Large intestine (tissue), 3 donors: Measurements from ENCODE around the gene PDZD11. TPM values are rescaled to one million over a fixed set of nuclear protein-coding genes. Genes with fewer than 3 reads are reported as not detected.
"Not testable (repeated sequence)": the region's sequence is repeated elsewhere in the genome, so short reads cannot be mapped to it uniquely, and the experiment has no call there.

Source experiments
- DNase-seq, 2 donors: peaks; one replicate each; pipeline versions ENCODE4 v3.0.0 to v3.0.0-alpha.2; 2013
- H3K27ac ChIP-seq: one replicate; pipeline ENCODE4 v1.5.1; 2013; ENCODE audit warnings: low read length
- H3K27me3 ChIP-seq: 2 replicates; pipeline ENCODE4 v1.6.1; 2013; ENCODE audit warnings: low read length; ENCODE audit not compliant: control insufficient read depth, insufficient read depth
- H3K36me3 ChIP-seq: 2 replicates; pipeline ENCODE4 v1.6.1; 2013; ENCODE audit warnings: low read length; ENCODE audit not compliant: control insufficient read depth, insufficient read depth
- H3K4me1 ChIP-seq: one replicate; pipeline ENCODE4 v1.6.1; 2013; ENCODE audit warnings: low read length; ENCODE audit not compliant: control insufficient read depth, insufficient read depth
- H3K4me3 ChIP-seq: one replicate; pipeline ENCODE4 v1.5.1; 2013; ENCODE audit warnings: low read length
- H3K9me3 ChIP-seq: one replicate; pipeline ENCODE4 v1.6.1; 2013; ENCODE audit warnings: mild to moderate bottlenecking, low read depth, low read length, moderate library complexity; ENCODE audit not compliant: control insufficient read depth
- WGBS: methylation state at CpG from one replicate; pipeline ENCODE4 v1.1.5; 2013; ENCODE audit warnings: low lambda C conversion rate; ENCODE audit not compliant: insufficient coverage; 5-methylcytosine and 5-hydroxymethylcytosine counted together
- polyA plus RNA-seq: library from polyadenylated mRNA; unstranded; fragments of 120-200 nt; gene quantifications from one replicate; pipeline ENCODE4 v1.2.1, GENCODE V29; 2013

Gene PDZD11
- polyA plus RNA-seq, 1 donor = 48.6 TPM

- DNase-seq = peak; percentile 24 to 37
- no peak within 1 kb of the TSS for H3K4me3 ChIP-seq
- whole genome bisulfite sequencing = no CpG with 5 or more reads among the region's 4 CpGs
- H3K36me3 ChIP-seq = no peaks in the 10 kb centered on the region
- no peaks in the 10 kb centered on the region for H3K4me1 ChIP-seq
- no peaks in the 10 kb centered on the region for H3K27me3 ChIP-seq
- no peak within 1 kb of the TSS for H3K27ac ChIP-seq
- H3K9me3 ChIP-seq = no peaks in the 10 kb centered on the region
Observed at GRCh38 chrX:70260104-70260503, 29.6 kb downstream of the PDZD11 start, which contains the start of gene P2RY4. Gene P2RY4 (minus strand): TSS chrX:70260204. CDS start chrX:70259624, 580 bp downstream.

- H3K4me3 ChIP-seq = no peak overlapping the region
- H3K27me3 ChIP-seq = no peaks in the 10 kb centered on the region
- no peaks in the 10 kb centered on the region for H3K9me3 ChIP-seq
- no CpG with 5 or more reads among the region's 5 CpGs for WGBS
- DNase-seq = peak in 1 of 2 donors; percentile 30
- no peak overlapping the region for H3K27ac ChIP-seq
- H3K4me1 ChIP-seq = peaks cover 5% of the 10 kb centered on the region
- no peaks in the 10 kb centered on the region for H3K36me3 ChIP-seq
Observed at GRCh38 chrX:70257423-70258288, 32.1 kb downstream of the PDZD11 start.

- Histone ChIP-seq H3K4me1 (peaks cover 5% of the 10 kb centered on the region), H3K36me3 (no peaks in the 10 kb centered on the region), H3K4me3 (no peak overlapping the region), H3K9me3 (no peaks in the 10 kb centered on the region), H3K27ac (no peak overlapping the region), H3K27me3 (no peaks in the 10 kb centered on the region)
- no peak for DNase-seq
- WGBS = no CpG with 5 or more reads among the region's 2 CpGs
Observed at GRCh38 chrX:70255452-70255851, 34.3 kb downstream of the PDZD11 start.

GRCh38 chrX:70254909-70255308, 34.8 kb downstream of the PDZD11 start:
- no CpG with 5 or more reads among the region's 3 CpGs for WGBS
- Histone ChIP-seq H3K9me3 (no peaks in the 10 kb centered on the region), H3K4me3 (no peak overlapping the region), H3K27ac (peak overlapping the region; percentile 26), H3K27me3 (no peaks in the 10 kb centered on the region), H3K36me3 (no peaks in the 10 kb centered on the region), H3K4me1 (peaks cover 5% of the 10 kb centered on the region)
- peak; percentile 12 to 63 for DNase-seq

- WGBS = no CpG with 5 or more reads among the region's 1 CpG
- Histone ChIP-seq H3K4me3 (no peak overlapping the region), H3K9me3 (no peaks in the 10 kb centered on the region), H3K27me3 (no peaks in the 10 kb centered on the region), H3K36me3 (no peaks in the 10 kb centered on the region), H3K27ac (peak overlapping the region; percentile 26), H3K4me1 (peaks cover 5% of the 10 kb centered on the region)
- DNase-seq = peak in 1 of 2 donors; percentile 19
Observed at GRCh38 chrX:70254063-70254400, 35.7 kb downstream of the PDZD11 start.

GRCh38 chrX:70253377-70254062, 36.2 kb downstream of the PDZD11 start:
- DNase-seq = no peak
- no peak overlapping the region for H3K27ac ChIP-seq

GRCh38 chrX:70252491-70252890, 37.2 kb downstream of the PDZD11 start:
- H3K9me3 ChIP-seq = no peaks in the 10 kb centered on the region
- no peak overlapping the region for H3K4me3 ChIP-seq
- H3K4me1 ChIP-seq = peaks cover 5% of the 10 kb centered on the region
- 100% methylated on average over 1 of the region's 2 CpGs for WGBS
- DNase-seq = no peak
- no peaks in the 10 kb centered on the region for H3K36me3 ChIP-seq
- no peaks in the 10 kb centered on the region for H3K27me3 ChIP-seq
- no peak overlapping the region for H3K27ac ChIP-seq

More at GRCh38 chrX:70253377-70254062, 36.2 kb downstream of the PDZD11 start:
- Histone ChIP-seq H3K4me3 (no peak overlapping the region), H3K36me3 (no peaks in the 10 kb centered on the region), H3K9me3 (no peaks in the 10 kb centered on the region), H3K4me1 (peaks cover 5% of the 10 kb centered on the region), H3K27me3 (no peaks in the 10 kb centered on the region)
- WGBS = no CpG with 5 or more reads among the region's 3 CpGs

- Histone ChIP-seq H3K27me3 (no peaks in the 10 kb centered on the region), H3K9me3 (no peaks in the 10 kb centered on the region), H3K27ac (no peak overlapping the region), H3K36me3 (no peaks in the 10 kb centered on the region), H3K4me3 (no peak overlapping the region), H3K4me1 (no peaks in the 10 kb centered on the region)
- no peak for DNase-seq
- WGBS = no CpG with 5 or more reads among the region's 2 CpGs
Observed at GRCh38 chrX:70247252-70247651, 42.5 kb downstream of the PDZD11 start.

GRCh38 chrX:70244881-70245280, 44.8 kb downstream of the PDZD11 start:
- Histone ChIP-seq H3K4me1 (no peaks in the 10 kb centered on the region), H3K9me3 (no peaks in the 10 kb centered on the region), H3K4me3 (no peak overlapping the region), H3K36me3 (no peaks in the 10 kb centered on the region), H3K27me3 (no peaks in the 10 kb centered on the region), H3K27ac (no peak overlapping the region)
- WGBS = 100% methylated on average over 1 of the region's 6 CpGs
- no peak for DNase-seq

GRCh38 chrX:70243601-70244000, 46.1 kb downstream of the PDZD11 start:
- H3K27me3 ChIP-seq, DNase-seq, H3K4me3 ChIP-seq, H3K36me3 ChIP-seq, H3K4me1 ChIP-seq, H3K9me3 ChIP-seq, H3K27ac ChIP-seq: not testable (repeated sequence)
- no CpG with 5 or more reads among the region's 5 CpGs for WGBS
